ENCODE data around the gene MYL7. TPM values are rescaled to one million over a fixed set of nuclear protein-coding genes. Genes with fewer than 3 reads are reported as not detected.

The MYL7 gene
- 0.34 and 0.43 TPM in 2 replicates for total RNA-seq

GRCh38 chr7:44141221-44141850 lies at the start of gene MYL7:
Gene MYL7 (minus strand): TSS chr7:44141332. CDS start chr7:44141305, 27 bp downstream.

GRCh38 chr7:44189286-44189992 lies 48.3 kb upstream of the MYL7 start, which contains the start of gene GCK:
Gene GCK (minus strand): TSS chr7:44189439. CDS start chr7:44188953, 486 bp downstream.

GRCh38 chr7:44123190-44124003 lies 17.7 kb downstream of the MYL7 start, which contains the start of gene POLD2:
Gene POLD2 (minus strand): TSS chr7:44123548. CDS start chr7:44122053, 1,495 bp downstream.

GRCh38 chr7:44103923-44104859 lies 36.9 kb downstream of the MYL7 start, which contains the start of gene AEBP1:
Gene AEBP1 (plus strand): TSS chr7:44104345. CDS start chr7:44104666, 321 bp downstream.

Other genes starting within 250 kb of the MYL7 start
- gene URGCP, start 234.7 kb downstream of the MYL7 start, total RNA-seq = 33.5 and 37.7 TPM in 2 replicates
- gene UBE2D4, start 214.9 kb downstream of the MYL7 start, total RNA-seq = 5.6 and 6.5 TPM in 2 replicates
- not detected in 2 replicates for gene SPDYE1, start 143.4 kb downstream of the MYL7 start, total RNA-seq
- 35.5 and 104 TPM in 2 replicates for gene DBNL, start 96.6 kb downstream of the MYL7 start, total RNA-seq
- not detected in 2 replicates for gene PGAM2, start 75.8 kb downstream of the MYL7 start, total RNA-seq
- gene POLM, start 58.8 kb downstream of the MYL7 start, total RNA-seq = 6.5 and 7.9 TPM in 2 replicates
- 1.3 and 2.4 TPM in 2 replicates for gene AEBP1, start 37.0 kb downstream of the MYL7 start, total RNA-seq
- 103 and 110 TPM in 2 replicates for gene POLD2, start 17.8 kb downstream of the MYL7 start, total RNA-seq
- gene GCK, start 48.1 kb upstream of the MYL7 start, total RNA-seq = 0.14 and 0.34 TPM in 2 replicates
- 87.1 and 104 TPM in 2 replicates for gene YKT6, start 59.6 kb upstream of the MYL7 start, total RNA-seq
- not detected in 2 replicates for gene CAMK2B, start 184.3 kb upstream of the MYL7 start, total RNA-seq

Measured in nasal cavity respiratory epithelium epithelial cell of viscerocranial mucosa (primary cell).